Bronchial epithelial cell (primary cell): ENCODE data around the gene KIF21B. TPM values are rescaled to one million over a fixed set of nuclear protein-coding genes. Genes with fewer than 3 reads are reported as not detected.

ENCODE experiments used
- DNase-seq: peaks from one replicate; pipeline ENCODE4 v3.0.0-alpha.2; 2010; ENCODE audit warnings: low read depth
- FAIRE-seq: peaks from 2 replicates; lab custom pipeline; 2011; peaks lifted over from hg19 to GRCh38; lab: Jason Lieb, UNC
- H3K27me3 ChIP-seq: 2 replicates; pipeline ENCODE4 v1.5.1; 2011; ENCODE audit warnings: low read length; ENCODE audit not compliant: control insufficient read depth, insufficient read depth
- H3K36me3 ChIP-seq: 2 replicates; pipeline ENCODE4 v1.5.1; 2011; ENCODE audit warnings: low read length; ENCODE audit not compliant: control insufficient read depth, insufficient read depth
- H3K4me3 ChIP-seq: 2 replicates; pipeline ENCODE4 v1.5.1; 2011; ENCODE audit warnings: mild to moderate bottlenecking, low read depth, low read length, control low read depth
- total RNA-seq: library from RNA; depleted of rRNA; stranded (reverse); fragments of >200 nt; gene quantifications from 2 replicates; pipeline ENCODE4 v1.2.1, GENCODE V29; 2014
- TF ChIP-seq, protein P1 (sequence below): IDR thresholded peaks from 2 replicates; pipeline ENCODE4 v1.5.1; 2011; ENCODE audit warnings: mild to moderate bottlenecking, moderate library complexity, low read length, control low read depth, inconsistent platforms; ENCODE audit not compliant: insufficient read depth, severe bottlenecking

KIF21B gene
- total RNA-seq, 1 donor from 2014 or later = 4.2 TPM

DNA sequence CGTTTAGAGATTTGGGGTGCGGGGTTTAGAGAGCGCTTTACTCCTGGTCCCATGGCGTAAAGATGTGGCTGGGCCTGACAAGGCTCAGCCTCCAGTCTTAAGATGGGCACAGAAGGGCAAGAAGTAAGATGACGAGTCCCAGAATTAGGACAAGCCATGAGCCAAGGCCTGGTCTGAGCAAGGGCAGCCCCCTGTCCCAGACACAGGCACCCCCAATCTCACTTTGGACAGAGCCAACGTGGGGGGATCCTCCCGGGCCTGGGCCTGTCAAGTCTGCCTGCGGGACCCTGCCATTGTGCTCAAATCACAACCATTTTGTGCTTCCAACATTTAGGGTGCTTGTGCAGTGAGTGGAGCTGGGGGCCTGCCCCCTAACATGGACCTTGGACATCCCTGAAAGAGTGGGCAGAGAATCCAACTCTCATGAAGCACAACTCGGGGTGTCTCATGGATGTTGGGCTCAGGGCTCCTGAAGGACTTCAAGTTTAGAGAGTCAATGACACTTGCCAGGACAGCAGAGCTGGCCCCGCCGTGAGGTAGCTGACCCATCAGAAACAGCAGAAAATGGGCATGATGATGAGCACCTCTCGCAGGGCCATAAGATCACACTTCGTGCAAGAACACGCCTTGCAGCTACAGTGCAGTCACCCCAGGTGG lies 52.6 kb downstream of the KIF21B start:
- Histone ChIP-seq H3K36me3 (no peaks in the 10 kb centered on the region), H3K27me3 (no peaks in the 10 kb centered on the region), H3K4me3 (no peak overlapping the region)
- TF ChIP-seq, protein P1, sequence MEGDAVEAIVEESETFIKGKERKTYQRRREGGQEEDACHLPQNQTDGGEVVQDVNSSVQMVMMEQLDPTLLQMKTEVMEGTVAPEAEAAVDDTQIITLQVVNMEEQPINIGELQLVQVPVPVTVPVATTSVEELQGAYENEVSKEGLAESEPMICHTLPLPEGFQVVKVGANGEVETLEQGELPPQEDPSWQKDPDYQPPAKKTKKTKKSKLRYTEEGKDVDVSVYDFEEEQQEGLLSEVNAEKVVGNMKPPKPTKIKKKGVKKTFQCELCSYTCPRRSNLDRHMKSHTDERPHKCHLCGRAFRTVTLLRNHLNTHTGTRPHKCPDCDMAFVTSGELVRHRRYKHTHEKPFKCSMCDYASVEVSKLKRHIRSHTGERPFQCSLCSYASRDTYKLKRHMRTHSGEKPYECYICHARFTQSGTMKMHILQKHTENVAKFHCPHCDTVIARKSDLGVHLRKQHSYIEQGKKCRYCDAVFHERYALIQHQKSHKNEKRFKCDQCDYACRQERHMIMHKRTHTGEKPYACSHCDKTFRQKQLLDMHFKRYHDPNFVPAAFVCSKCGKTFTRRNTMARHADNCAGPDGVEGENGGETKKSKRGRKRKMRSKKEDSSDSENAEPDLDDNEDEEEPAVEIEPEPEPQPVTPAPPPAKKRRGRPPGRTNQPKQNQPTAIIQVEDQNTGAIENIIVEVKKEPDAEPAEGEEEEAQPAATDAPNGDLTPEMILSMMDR = no peak
- no peak for FAIRE-seq
- DNase-seq = no peak

DNA sequence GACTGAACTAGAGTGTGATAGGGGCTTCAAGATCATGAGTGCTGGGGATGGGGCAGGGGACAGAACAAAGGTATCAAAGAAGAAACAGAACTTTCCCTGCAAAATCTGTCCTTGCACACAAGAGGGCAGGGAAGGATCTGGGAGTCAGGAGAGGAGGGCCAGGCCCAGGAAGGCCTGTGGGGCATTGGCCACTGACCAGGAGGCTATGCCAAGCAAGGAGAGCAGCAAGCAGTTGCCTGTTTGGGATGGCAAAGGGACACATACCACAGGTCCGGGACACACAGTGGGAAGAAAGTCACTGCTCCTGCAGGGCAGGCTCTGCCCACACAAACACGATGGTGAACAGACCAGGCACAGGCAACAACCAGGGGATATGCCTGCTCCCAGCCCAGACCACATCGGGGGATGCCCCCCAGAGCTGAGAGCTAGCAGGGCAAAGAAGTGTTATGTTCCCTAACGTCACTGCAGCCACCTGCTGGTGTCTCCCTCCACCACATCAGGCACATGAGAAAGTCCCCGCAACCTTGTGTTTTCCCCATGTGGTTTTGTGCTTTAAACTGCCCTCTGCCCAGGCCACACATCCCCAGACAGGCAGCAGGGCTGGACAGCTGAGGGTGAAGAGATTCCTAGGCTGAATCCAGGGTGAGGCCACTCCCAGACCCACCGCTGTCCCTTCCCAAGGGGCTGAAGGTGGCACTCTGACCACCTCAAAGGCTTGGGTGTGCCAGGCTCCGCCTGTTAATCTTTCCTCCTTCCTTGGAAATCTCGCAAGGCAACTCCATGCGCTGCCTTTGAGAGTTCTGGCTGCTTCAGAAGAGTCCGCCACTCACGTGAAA lies 53.6 kb downstream of the KIF21B start:
- no peaks in the 10 kb centered on the region for H3K27me3 ChIP-seq
- TF ChIP-seq, protein P1 = no peak
- DNase-seq (no peak), FAIRE-seq (no peak)
- no peaks in the 10 kb centered on the region for H3K36me3 ChIP-seq
- H3K4me3 ChIP-seq = no peak overlapping the region

DNA sequence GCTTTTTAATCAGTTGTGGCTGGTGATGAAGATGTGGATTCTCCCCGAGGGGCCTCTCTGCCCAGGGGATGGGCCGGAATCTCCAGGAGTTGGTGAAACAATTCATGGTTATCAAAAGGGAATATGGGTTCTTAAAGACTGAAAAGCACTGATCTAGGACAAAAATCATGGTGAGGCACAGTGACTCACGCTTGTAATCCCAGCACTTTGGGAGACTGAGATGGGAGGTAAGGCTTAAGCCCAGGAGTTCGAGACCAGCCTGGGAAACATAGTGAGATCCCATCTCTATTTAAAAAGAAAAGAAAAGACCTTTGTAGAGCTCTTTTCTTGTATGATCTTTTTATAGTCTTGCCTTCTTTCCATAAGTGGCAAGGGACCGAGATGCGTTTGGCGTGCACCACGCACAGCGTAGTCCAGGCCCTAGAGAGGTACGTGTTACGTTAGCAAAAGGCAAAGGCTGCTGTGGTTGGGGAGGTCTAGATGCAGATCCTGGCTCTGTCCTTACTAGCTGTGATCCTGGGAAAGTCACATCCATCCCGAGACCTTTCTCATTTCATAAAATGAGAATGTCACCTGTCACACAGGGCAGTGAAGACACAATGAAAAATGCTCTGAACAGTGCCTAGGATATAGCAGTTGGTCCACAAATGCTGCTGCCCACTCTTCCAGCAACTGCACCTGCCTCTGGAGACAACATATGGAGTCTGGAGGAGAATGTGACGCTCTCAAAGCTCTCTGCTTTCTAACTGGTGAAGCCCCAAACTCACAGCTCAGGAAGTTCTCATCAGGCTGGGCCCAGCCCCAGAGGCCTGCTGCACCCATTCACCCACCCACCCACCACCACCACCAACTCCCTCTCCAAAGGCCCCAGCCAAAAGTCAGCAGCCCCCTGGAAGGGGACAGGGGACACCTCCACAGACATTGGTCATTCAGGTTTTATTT lies 54.8 kb downstream of the KIF21B start:
- no peak for DNase-seq
- Histone ChIP-seq H3K36me3 (no peaks in the 10 kb centered on the region), H3K27me3 (no peaks in the 10 kb centered on the region), H3K4me3 (no peak overlapping the region)
- TF ChIP-seq, protein P1 = no peak
- FAIRE-seq = no peak

DNA sequence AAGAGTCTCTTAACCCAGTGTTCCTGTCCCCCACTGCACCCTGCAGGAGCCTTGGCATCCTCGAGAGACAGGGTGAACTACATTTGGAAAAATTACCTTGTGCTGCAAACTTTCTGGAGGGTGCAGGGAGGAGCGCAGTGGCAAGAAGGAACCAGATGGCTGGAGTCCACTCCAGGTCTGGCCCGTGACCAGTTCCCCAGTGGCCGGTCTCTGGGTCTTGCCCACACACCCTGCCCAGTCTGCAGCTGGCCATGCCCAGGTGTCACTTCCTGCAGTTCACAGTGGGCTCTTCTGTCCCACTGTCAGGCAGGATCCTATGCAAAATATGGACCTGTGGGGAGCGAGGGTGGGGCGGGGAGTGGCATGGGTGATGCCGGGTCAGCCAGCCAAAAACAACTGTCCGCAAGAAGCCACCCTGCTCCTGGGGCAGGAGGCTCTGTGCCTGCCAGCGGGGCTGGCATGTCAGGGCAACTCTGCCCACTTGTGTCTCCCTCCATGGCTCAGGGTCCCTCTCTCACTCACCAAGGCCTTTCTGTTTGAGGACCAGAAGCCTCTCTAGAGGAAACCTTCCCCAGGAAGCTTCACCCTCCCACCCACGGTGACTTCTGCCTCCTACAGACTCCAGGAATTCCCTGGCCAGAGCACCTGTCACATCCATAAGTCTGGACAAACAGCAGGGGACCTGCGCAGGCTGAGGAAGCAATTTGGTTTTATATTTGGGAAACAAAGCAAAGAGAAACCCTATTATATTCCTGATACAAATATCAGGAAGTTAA lies 55.6 kb downstream of the KIF21B start:
- no peaks in the 10 kb centered on the region for H3K27me3 ChIP-seq
- FAIRE-seq (no peak), DNase-seq (no peak)
- TF ChIP-seq, protein P1 = no peak
- H3K36me3 ChIP-seq = no peaks in the 10 kb centered on the region
- no peak overlapping the region for H3K4me3 ChIP-seq

DNA sequence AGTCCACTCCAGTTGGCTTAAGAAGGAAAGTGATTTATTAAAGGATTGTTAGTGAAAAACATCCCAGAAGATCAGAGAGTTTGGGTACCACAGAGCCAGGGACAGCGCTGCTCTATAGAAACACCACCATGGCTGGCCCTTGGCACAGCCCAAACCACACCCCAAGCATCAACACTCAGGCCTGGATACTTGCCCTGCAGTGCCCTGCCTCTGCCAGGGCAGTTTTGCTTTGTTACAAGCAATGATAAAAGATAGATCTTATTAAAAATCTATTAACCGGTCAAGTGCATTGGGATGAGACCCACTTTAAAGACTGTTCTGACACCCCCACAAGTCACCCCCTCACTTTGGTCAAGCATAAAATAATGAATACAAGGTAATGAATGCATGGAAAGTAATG lies 56.6 kb downstream of the KIF21B start:
- TF ChIP-seq, protein P1 = no peak

More for the DNA sequence above, 56.6 kb downstream of the KIF21B start:
- DNase-seq = no peak
- no peak for FAIRE-seq
- no peaks in the 10 kb centered on the region for H3K27me3 ChIP-seq
- no peaks in the 10 kb centered on the region for H3K36me3 ChIP-seq
- H3K4me3 ChIP-seq = no peak overlapping the region
